H9 (cell line): ENCODE data around the gene MLLT3. TPM values are rescaled to one million over a fixed set of nuclear protein-coding genes. Genes with fewer than 3 reads are reported as not detected.

Experiments used
- DNase-seq: peaks from one replicate; pipeline ENCODE4 v3.0.0-alpha.2; 2017
- H2AFZ ChIP-seq: one replicate; pipeline ENCODE4 v1.6.1; 2013; ENCODE audit warnings: mild to moderate bottlenecking, low read length, control low read depth, moderate library complexity
- H2AK5ac ChIP-seq: 2 replicates; pipeline ENCODE4 v1.6.1; 2013; ENCODE audit warnings: low read length, control low read depth, mixed read lengths; ENCODE audit not compliant: insufficient read length
- H2BK120ac ChIP-seq: one replicate; pipeline ENCODE4 v1.6.1; 2013; ENCODE audit warnings: low read depth, mild to moderate bottlenecking, low read length, control low read depth, inconsistent platforms; ENCODE audit not compliant: poor library complexity, severe bottlenecking
- H2BK12ac ChIP-seq: 2 replicates; pipeline ENCODE4 v1.6.1; 2013; ENCODE audit warnings: low read length, control low read depth, mixed read lengths, low read depth; ENCODE audit not compliant: insufficient read length
- H2BK15ac ChIP-seq: 2 replicates; pipeline ENCODE4 v1.6.1; 2013; ENCODE audit warnings: low read depth, low read length, control low read depth
- H2BK20ac ChIP-seq: one replicate; pipeline ENCODE4 v1.6.1; 2013; ENCODE audit warnings: low read depth, mild to moderate bottlenecking, low read length, control low read depth, inconsistent platforms; ENCODE audit not compliant: poor library complexity, severe bottlenecking
- H2BK5ac ChIP-seq: 2 replicates; pipeline ENCODE4 v1.6.1; 2013; ENCODE audit warnings: low read length, control low read depth, mixed read lengths; ENCODE audit not compliant: insufficient read length
- H3K14ac ChIP-seq: 2 replicates; pipeline ENCODE4 v1.6.1; 2013; ENCODE audit warnings: low read length, control low read depth; ENCODE audit not compliant: insufficient read depth
- H3K18ac ChIP-seq: 2 replicates; pipeline ENCODE4 v1.6.1; 2013; ENCODE audit warnings: low read depth, mild to moderate bottlenecking, mixed read lengths, low read length, control low read depth; ENCODE audit not compliant: insufficient read length
- H3K23ac ChIP-seq: 2 replicates; pipeline ENCODE4 v1.6.1; 2013; ENCODE audit warnings: low read length, control low read depth, mixed read lengths, low read depth; ENCODE audit not compliant: insufficient read length
- H3K23me2 ChIP-seq: 2 replicates; pipeline ENCODE4 v1.6.1; 2013; ENCODE audit warnings: low read depth, mild to moderate bottlenecking, mixed read lengths, low read length, control low read depth; ENCODE audit not compliant: insufficient read length, poor library complexity, severe bottlenecking
- H3K27ac ChIP-seq: 2 replicates; pipeline ENCODE4 v1.5.1; 2013; ENCODE audit warnings: low read length, control low read depth, mixed read lengths, low read depth; ENCODE audit not compliant: insufficient read length
- H3K27me3 ChIP-seq: 2 replicates; pipeline ENCODE4 v1.6.1; 2013; ENCODE audit warnings: low read length, control low read depth, inconsistent platforms; ENCODE audit not compliant: insufficient read depth
- H3K4ac ChIP-seq: 2 replicates; pipeline ENCODE4 v1.6.1; 2013; ENCODE audit warnings: low read depth, mild to moderate bottlenecking, control low read depth, inconsistent platforms, low read length, moderate library complexity
- H3K4me1 ChIP-seq: 2 replicates; pipeline ENCODE4 v1.6.1; 2013; ENCODE audit warnings: low read length, control low read depth, inconsistent platforms; ENCODE audit not compliant: insufficient read depth
- H3K4me2 ChIP-seq: 2 replicates; pipeline ENCODE4 v1.6.1; 2013; ENCODE audit warnings: low read length, control low read depth, mixed read lengths; ENCODE audit not compliant: insufficient read length, insufficient read depth
- H3K56ac ChIP-seq: 2 replicates; pipeline ENCODE4 v1.6.1; 2013; ENCODE audit warnings: low read depth, mild to moderate bottlenecking, mixed read lengths, low read length, control low read depth; ENCODE audit not compliant: insufficient read length
- H3K79me1 ChIP-seq: 2 replicates; pipeline ENCODE4 v1.6.1; 2013; ENCODE audit warnings: low read depth, mild to moderate bottlenecking, moderate library complexity, low read length, control low read depth, inconsistent platforms; ENCODE audit not compliant: insufficient read depth, poor library complexity, severe bottlenecking
- H3K79me2 ChIP-seq: 2 replicates; pipeline ENCODE4 v1.6.1; 2013; ENCODE audit warnings: low read length, control low read depth, inconsistent platforms; ENCODE audit not compliant: insufficient read depth
- H3K9ac ChIP-seq: 2 replicates; pipeline ENCODE4 v1.6.1; 2013; ENCODE audit warnings: low read length, control low read depth, mixed read lengths; ENCODE audit not compliant: insufficient read length; ENCODE audit errors: extremely low read depth
- H3K9me3 ChIP-seq: one replicate; pipeline ENCODE4 v1.6.1; 2013; ENCODE audit warnings: low read depth, low read length, inconsistent platforms; ENCODE audit not compliant: control insufficient read depth
- H3T11ph ChIP-seq: one replicate; pipeline ENCODE4 v1.6.1; 2013; ENCODE audit warnings: mild to moderate bottlenecking, low read length, control low read depth, inconsistent platforms
- H4K20me1 ChIP-seq: one replicate; pipeline ENCODE4 v1.6.1; 2013; ENCODE audit not compliant: control insufficient read depth, insufficient read length, insufficient read depth
- H4K5ac ChIP-seq: 2 replicates; pipeline ENCODE4 v1.6.1; 2013; ENCODE audit warnings: low read depth, mild to moderate bottlenecking, mixed read lengths, low read length, control low read depth; ENCODE audit not compliant: insufficient read length
- H4K8ac ChIP-seq: replicated peaks from 2 replicates; pipeline ENCODE4 v1.6.1; 2013; ENCODE audit warnings: low read length, control low read depth, mixed read lengths, low read depth; ENCODE audit not compliant: insufficient read length
- H4K91ac ChIP-seq: 2 replicates; pipeline ENCODE4 v1.6.1; 2013; ENCODE audit warnings: low read depth, mild to moderate bottlenecking, moderate library complexity, mixed read lengths, low read length, control low read depth; ENCODE audit not compliant: insufficient read length
- H3K27ac Mint-ChIP-seq, 3 experiments: 2 replicates in 2 of 3; 3 replicates in 1 of 3; pipeline ENCODE4 v1.8.0; 2020 to 2021; ENCODE audit warnings: mixed read lengths in 3 of 3, mild to moderate bottlenecking in 1 of 3, moderate library complexity in 1 of 3
- H3K27me3 Mint-ChIP-seq: 2 replicates; pipeline ENCODE4 v1.8.0; 2021; ENCODE audit warnings: low read depth, mild to moderate bottlenecking, moderate library complexity, mixed read lengths
- H3K36me3 Mint-ChIP-seq, 3 experiments: 2 replicates in 2 of 3; 3 replicates in 1 of 3; pipeline ENCODE4 v1.8.0; 2020 to 2021; ENCODE audit warnings: low read depth in 3 of 3, mixed read lengths in 3 of 3; ENCODE audit not compliant: insufficient read depth in 1 of 3
- H3K4me1 Mint-ChIP-seq, 2 experiments: 2 replicates each; pipeline ENCODE4 v1.8.0; 2020; ENCODE audit warnings: mixed read lengths in 2 of 2
- H3K4me3 Mint-ChIP-seq, 2 experiments: 2 replicates in 1 of 2; 3 replicates in 1 of 2; pipeline ENCODE4 v1.8.0; 2020 to 2021; ENCODE audit warnings: mild to moderate bottlenecking in 2 of 2, mixed read lengths in 2 of 2, moderate library complexity in 1 of 2
- H3K9me3 Mint-ChIP-seq, 2 experiments: 2 replicates in 1 of 2; 3 replicates in 1 of 2; pipeline ENCODE4 v1.8.0; 2020; ENCODE audit warnings: mild to moderate bottlenecking in 2 of 2, mixed read lengths in 2 of 2, moderate library complexity in 1 of 2
- WGBS: extraction: QIAGEN DNeasy Blood & Tissue Kit; methylation state at CpG from one replicate; pipeline ENCODE4 v1.1.7; 2013; ENCODE audit warnings: missing lambda C conversion rate, low lambda C conversion rate, mixed read lengths; ENCODE audit not compliant: insufficient read length; ENCODE audit errors: extremely low coverage; 5-methylcytosine and 5-hydroxymethylcytosine counted together
- total RNA-seq: library from RNA; stranded (reverse); gene quantifications from 2 replicates; pipeline ENCODE4 v1.2.1, GENCODE V29; 2021
- TF ChIP-seq, protein P1 (sequence below): fragments of 200-600 bp; sonication (generic); conservative IDR thresholded peaks from 3 replicates; pipeline ENCODE4 v1.8.0; 2021; ENCODE audit warnings: antibody characterized with exemption, mild to moderate bottlenecking

The MLLT3 gene
- total RNA-seq, 1 experiment from 2014 or later, result 3.9 TPM

DNA sequence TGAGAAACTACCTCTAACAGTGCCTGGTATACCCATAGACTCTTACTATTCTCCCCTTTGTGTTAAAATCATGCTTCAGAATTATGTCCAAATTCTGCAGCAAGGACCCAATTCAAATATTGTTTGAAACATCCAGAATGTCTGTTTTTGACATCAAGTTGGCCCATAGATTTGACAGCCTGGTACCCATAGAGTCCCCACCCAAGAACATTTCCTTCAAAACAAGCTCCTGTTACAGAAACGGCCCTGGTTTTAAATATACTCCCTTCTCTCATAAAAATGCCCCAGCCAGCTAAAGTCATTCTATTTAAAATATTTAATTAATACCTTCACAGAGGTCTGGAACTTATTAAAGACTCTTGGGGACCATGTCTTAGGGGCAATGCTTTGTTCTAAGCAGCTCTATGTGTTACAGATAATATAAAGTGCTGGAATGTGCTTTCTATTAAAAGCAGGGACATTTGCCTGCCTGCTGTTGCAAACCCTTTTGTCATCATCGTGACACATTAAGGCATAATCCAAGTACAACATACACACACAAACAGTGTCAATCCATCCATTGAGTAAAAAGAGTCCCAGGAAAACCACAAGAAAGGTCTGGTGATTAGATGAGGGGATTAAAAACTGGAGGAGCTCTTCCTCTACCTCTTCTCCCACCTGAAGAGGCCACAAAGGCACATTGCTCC is 321.7 kb downstream of the MLLT3 start:
- no peaks in the 10 kb centered on the region for H3K79me2 ChIP-seq
- no peaks in the 10 kb centered on the region for H3K23me2 ChIP-seq
- no peak overlapping the region for H4K91ac ChIP-seq
- Mint-ChIP-seq H3K27me3 (no peaks in the 10 kb centered on the region), H3K4me1 (peaks cover 49 to 51% of the 10 kb centered on the region in 2 experiments), H3K9me3 (peaks cover 8 to 15% of the 10 kb centered on the region in 2 experiments; a peak in 4 of 5 replicates), H3K36me3 (peaks cover 0 to 22% (median 13%) of the 10 kb centered on the region in 3 experiments; a peak in 6 of 7 replicates), H3K4me3 (no peak overlapping the region), H3K27ac (peak overlapping the region; percentile 19 to 72 (median 55); a peak in 2 of 7 replicates)
- no peak overlapping the region for H3K23ac ChIP-seq
- H3K9ac ChIP-seq, result no peak overlapping the region
- no peak overlapping the region for H2BK20ac ChIP-seq
- no peak overlapping the region for H3K4me2 ChIP-seq
- H2BK5ac ChIP-seq, result no peak overlapping the region
- no peak overlapping the region for H2BK12ac ChIP-seq
- no peak overlapping the region for H2BK120ac ChIP-seq
- H2BK15ac ChIP-seq, result no peak overlapping the region
- no peaks in the 10 kb centered on the region for H3K27me3 ChIP-seq
- TF ChIP-seq, protein P1, sequence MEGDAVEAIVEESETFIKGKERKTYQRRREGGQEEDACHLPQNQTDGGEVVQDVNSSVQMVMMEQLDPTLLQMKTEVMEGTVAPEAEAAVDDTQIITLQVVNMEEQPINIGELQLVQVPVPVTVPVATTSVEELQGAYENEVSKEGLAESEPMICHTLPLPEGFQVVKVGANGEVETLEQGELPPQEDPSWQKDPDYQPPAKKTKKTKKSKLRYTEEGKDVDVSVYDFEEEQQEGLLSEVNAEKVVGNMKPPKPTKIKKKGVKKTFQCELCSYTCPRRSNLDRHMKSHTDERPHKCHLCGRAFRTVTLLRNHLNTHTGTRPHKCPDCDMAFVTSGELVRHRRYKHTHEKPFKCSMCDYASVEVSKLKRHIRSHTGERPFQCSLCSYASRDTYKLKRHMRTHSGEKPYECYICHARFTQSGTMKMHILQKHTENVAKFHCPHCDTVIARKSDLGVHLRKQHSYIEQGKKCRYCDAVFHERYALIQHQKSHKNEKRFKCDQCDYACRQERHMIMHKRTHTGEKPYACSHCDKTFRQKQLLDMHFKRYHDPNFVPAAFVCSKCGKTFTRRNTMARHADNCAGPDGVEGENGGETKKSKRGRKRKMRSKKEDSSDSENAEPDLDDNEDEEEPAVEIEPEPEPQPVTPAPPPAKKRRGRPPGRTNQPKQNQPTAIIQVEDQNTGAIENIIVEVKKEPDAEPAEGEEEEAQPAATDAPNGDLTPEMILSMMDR, result no peak
- DNase-seq, result no peak
- no peak overlapping the region for H4K5ac ChIP-seq
- H3K14ac ChIP-seq, result no peak overlapping the region
- peaks cover 14% of the 10 kb centered on the region for H3K4me1 ChIP-seq
- H4K8ac ChIP-seq, result no peak overlapping the region
- no peak overlapping the region for H3T11ph ChIP-seq
- no peak overlapping the region for H2AK5ac ChIP-seq
- no CpG with 5 or more reads among the region's 2 CpGs for WGBS
- no peak overlapping the region for H3K18ac ChIP-seq
- H3K79me1 ChIP-seq, result no peaks in the 10 kb centered on the region
- H3K4ac ChIP-seq, result no peak overlapping the region
- no peaks in the 10 kb centered on the region for H3K9me3 ChIP-seq
- no peak overlapping the region for H3K56ac ChIP-seq
- H4K20me1 ChIP-seq, result no peaks in the 10 kb centered on the region
- H2AFZ ChIP-seq, result no peak overlapping the region
- no peak overlapping the region for H3K27ac ChIP-seq
